Choroid plexus epithelial cell (primary cell): ENCODE results near the gene XRN2.

Experiments
- DNase-seq: peaks from one replicate; pipeline ENCODE4 v3.0.0-alpha.2; 2010; ENCODE audit warnings: low read depth
- H3K4me3 ChIP-seq: 2 replicates; pipeline ENCODE4 v1.5.1; 2011; ENCODE audit warnings: low read depth, mild to moderate bottlenecking, control low read depth, low read length, moderate library complexity
- TF ChIP-seq, protein P1 (sequence below): conservative IDR thresholded peaks from 2 replicates; pipeline ENCODE4 v1.5.1; 2011; ENCODE audit warnings: low read depth, mild to moderate bottlenecking, control low read depth, inconsistent platforms, low read length, moderate library complexity

Gene XRN2

DNA sequence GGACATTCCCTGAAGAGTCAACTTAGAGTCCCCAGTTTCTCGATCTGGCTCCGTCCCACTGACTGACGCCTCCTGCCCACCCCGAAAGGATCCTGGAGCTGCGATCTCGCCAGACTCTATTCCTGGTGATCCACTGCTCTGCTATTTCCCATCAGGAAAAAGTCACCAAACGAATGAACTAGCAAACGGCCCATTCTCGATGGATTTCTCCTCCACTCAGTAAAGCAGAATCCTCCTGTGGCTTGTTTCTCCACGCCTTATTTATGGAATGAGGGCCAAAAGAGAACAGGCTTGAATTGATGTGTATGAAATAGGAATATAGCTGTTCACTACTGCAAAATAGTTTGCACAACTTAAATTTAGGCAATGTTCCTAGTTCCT is 88.8 kb downstream of the XRN2 start:
- TF ChIP-seq, protein P1, sequence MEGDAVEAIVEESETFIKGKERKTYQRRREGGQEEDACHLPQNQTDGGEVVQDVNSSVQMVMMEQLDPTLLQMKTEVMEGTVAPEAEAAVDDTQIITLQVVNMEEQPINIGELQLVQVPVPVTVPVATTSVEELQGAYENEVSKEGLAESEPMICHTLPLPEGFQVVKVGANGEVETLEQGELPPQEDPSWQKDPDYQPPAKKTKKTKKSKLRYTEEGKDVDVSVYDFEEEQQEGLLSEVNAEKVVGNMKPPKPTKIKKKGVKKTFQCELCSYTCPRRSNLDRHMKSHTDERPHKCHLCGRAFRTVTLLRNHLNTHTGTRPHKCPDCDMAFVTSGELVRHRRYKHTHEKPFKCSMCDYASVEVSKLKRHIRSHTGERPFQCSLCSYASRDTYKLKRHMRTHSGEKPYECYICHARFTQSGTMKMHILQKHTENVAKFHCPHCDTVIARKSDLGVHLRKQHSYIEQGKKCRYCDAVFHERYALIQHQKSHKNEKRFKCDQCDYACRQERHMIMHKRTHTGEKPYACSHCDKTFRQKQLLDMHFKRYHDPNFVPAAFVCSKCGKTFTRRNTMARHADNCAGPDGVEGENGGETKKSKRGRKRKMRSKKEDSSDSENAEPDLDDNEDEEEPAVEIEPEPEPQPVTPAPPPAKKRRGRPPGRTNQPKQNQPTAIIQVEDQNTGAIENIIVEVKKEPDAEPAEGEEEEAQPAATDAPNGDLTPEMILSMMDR, result no peak
- DNase-seq, result no peak
- H3K4me3 ChIP-seq, result no peak overlapping the region

DNA sequence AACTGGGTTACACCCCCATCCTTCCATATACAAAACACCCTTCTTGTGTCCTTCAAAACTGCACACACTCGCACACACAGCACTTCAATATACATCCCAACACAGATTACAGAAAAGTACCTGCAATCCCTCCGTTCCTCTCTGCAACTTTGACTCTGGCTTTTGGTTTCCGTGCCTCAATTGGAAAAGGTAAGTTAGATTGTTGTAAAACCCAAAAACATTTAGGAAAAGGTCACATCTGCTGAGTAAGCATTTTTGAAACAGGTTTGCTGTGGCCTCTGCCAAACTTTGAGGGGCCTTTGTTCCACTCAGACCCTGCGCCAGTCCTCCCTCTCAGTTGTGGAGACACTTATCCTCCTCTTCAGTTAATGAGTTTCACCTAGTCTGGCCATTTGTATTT is 90.0 kb downstream of the XRN2 start:
- DNase-seq, result no peak
- TF ChIP-seq, protein P1, result no peak
- H3K4me3 ChIP-seq, result no peak overlapping the region

DNA sequence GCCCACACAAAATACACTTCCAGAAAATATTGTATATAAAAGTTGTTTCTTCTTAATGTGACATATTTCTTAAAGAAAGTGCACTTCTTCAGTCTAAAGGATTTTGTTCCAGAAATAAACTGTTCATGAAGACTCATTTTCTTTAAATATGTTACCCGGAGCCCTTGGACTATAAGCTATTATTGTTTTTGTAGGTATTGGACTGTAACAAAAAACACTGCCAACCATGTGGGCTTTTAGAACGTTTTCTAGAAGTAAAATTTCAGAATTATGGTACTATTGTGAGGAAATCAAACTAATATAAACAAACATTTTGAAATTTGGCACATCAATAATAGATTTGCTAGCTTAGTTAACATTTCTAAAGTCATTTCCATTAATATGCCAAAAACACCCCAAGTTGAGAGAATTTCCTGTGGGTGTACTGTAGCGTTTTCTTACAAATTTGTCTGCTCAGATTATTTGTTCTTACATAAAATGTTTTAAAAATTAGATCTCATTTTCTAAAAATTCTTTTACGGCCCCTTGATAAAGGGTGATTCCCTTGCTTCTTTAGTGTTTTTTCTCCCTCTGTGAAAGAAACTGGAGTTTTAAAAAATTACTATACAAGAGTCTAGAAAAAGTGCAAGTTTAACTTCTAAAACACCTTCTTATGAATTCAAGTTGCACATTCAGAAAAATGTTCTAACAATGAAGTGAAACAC is 90.8 kb downstream of the XRN2 start:
- H3K4me3 ChIP-seq, result no peak overlapping the region
- DNase-seq, result no peak
- TF ChIP-seq, protein P1, result no peak

DNA sequence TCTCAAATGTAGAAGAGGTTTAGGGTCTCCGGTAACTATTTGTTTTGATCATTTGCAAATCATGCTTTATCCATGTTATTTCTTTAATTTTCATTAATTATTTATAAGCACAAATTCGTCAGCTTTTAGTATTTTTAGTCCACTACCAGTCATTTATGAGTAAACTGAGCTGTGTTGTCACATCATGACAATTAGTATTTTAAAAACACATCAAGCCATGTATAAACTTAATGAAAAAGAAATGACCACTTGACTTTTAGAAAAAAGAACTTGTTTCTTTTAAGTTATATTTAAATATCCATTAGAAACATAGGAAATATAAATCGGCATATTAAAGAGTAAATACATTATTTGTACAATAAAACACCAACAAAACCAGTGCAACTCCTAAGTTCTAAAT is 91.4 kb downstream of the XRN2 start:
- no peak for DNase-seq
- TF ChIP-seq, protein P1, result no peak
- no peak overlapping the region for H3K4me3 ChIP-seq

DNA sequence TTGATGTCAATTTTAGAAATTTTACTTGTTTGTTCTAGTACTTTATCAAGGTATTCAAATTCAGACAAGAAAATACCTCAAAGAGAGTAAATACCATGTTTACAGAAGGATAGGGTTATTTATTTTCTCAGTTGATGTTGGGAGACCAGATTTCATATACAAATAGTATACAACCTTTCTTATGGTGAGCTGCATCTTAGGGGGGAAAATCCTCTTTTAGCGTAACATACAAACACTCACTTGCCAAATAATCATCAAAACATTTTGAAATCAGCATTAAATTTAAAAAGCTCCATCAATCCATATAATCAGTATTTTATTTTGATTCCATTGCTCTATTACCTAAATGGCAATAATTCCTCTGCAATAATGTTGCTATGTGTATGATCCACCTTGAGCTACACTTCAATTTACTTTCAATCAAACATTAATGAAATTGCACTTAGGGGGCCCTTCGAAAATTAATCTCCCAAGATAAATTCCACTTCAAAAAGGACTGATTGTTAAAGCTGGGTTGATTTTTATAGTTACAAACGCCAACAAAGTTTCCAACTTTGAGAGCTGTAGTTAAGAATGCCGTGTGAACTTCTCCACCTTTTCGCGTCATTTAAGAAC is 92.0 kb downstream of the XRN2 start:
- no peak overlapping the region for H3K4me3 ChIP-seq
- DNase-seq, result no peak
- TF ChIP-seq, protein P1, result no peak

DNA sequence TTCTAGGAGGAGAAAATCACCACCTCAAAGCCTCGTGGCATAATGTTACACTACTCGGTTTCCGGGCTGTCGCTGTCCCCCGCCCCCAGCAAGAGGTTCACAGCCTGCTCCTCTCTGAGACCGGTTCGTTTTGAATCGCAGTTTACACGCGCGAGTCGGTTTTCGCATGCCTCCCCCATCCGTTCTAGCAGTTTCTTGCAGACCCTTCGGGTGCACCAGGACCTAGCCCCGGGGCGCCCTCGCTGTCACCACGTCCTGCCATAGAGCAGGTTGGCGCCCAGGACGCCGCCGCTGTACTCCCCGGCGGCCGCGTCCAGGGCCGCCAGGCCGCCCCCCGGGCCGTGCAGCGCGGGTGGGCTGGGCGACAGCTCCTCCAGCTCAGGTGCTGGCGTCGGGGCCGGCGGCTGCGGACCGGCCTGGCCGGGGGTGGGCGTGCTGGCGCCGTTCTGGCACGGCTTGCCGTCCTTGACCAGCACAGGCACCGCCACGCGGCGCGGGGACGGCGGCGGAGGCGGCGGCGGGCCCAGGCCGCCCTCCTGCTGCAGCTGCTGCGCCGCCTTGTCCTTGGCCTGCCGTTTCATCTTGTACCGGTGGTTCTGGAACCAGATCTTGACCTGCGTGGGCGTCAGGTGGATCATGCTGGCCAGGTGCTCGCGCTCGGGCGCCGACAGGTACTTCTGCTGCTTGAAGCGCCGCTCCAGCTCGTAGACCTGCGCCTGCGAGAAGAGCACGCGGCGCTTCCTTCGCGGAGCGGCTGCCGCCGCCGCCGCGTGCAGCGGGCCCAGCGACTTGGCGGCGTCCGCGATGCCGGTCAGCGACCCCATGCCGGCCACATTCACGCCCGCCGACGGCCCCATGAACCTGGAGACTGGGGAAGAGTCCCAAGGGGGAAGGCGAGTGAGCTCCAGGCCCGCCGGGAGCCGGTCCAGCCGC is 92.8 kb downstream of the XRN2 start:
- TF ChIP-seq, protein P1, result no peak
- H3K4me3 ChIP-seq, result no peak overlapping the region
- no peak for DNase-seq
